ENCODE data around the gene ADAM23. TPM values are rescaled to one million over a fixed set of nuclear protein-coding genes. Genes with fewer than 3 reads are reported as not detected.

ADAM23 gene
- total RNA-seq, 6 experiments from 2014 or later, result 0.47 to 2.6 (median 1.2) TPM

DNA sequence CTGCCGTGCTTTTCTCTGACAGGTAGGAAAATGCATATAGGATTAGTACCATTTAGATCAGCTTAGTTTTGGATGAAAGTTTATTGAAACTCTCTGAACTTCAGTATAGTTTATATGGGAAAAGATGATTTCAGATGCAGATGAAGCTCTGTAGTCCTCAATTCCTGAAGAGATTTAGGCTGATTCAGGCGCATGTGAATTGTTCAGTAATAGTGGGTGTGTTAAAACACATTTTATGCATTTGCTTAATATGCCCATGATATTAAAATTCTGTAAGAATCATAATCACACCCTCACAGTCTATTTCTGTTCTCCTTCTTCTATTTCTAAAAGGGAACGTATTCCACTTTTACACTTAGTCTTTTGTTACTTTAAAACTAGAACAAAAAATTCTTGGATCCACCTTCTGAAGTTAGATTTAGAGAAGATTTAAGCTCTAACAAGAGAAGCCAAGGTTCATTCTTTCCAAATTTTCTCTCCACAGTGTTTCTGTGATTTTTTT, 154.4 kb downstream of the ADAM23 start:
- no peak for TF ChIP-seq CTCF (IDR thresholded peaks at IDR 0.05)
- no peak for DNase-seq
- Mint-ChIP-seq H3K27ac (no peak overlapping the region), H3K36me3 (ENCODE audit: low read depth) (no peaks in the 10 kb centered on the region; the same call in 1 of the 2 replicates), H3K4me1 (ENCODE audit: low read depth) (no peaks in the 10 kb centered on the region), H3K4me3 (no peak overlapping the region), H3K27me3 (ENCODE audit: insufficient read depth) (no peaks in the 10 kb centered on the region), H3K9me3 (peaks cover 12% of the 10 kb centered on the region)

DNA sequence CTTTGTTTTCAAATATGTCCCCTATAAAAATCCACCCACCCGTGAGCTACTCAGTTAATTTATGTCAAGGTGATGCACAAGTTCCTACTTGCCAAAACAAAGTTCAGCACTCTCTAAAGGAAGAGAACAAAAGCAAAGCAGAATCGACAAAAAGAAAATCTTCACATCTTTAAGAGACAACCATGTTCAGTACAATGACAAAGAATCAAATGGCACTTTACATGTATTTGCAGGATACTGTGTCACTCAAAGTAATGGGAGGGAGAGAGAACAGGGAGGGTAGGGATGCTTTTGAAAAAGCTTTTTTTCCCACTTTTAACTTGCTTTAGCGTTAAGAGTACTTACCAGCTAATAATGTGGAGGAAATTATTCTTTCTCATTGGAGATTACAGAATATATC, 159.9 kb downstream of the ADAM23 start:
- no peak for DNase-seq
- Mint-ChIP-seq H3K9me3 (peaks cover 9% of the 10 kb centered on the region), H3K36me3 (ENCODE audit: low read depth) (no peaks in the 10 kb centered on the region), H3K27me3 (ENCODE audit: insufficient read depth) (no peaks in the 10 kb centered on the region), H3K4me3 (no peak overlapping the region), H3K4me1 (ENCODE audit: low read depth) (no peaks in the 10 kb centered on the region), H3K27ac (no peak overlapping the region)
- TF ChIP-seq CTCF (IDR thresholded peaks at IDR 0.05), result no peak

GRCh38 chr2:206610451-206610850, 167.1 kb downstream of the ADAM23 start:
- H3K27ac Mint-ChIP-seq, result no peak overlapping the region
- peaks cover 8% of the 10 kb centered on the region; the same call in 1 of the 2 replicates for H3K9me3 Mint-ChIP-seq
- DNase-seq, result no peak
- H3K4me1 Mint-ChIP-seq (ENCODE audit: low read depth), result peaks cover 5% of the 10 kb centered on the region; the same call in 1 of the 2 replicates
- no peaks in the 10 kb centered on the region for H3K36me3 Mint-ChIP-seq (ENCODE audit: low read depth)
- no peaks in the 10 kb centered on the region for H3K27me3 Mint-ChIP-seq (ENCODE audit: insufficient read depth)
- TF ChIP-seq CTCF (IDR thresholded peaks at IDR 0.05), result no peak
- no peak overlapping the region for H3K4me3 Mint-ChIP-seq

GRCh38 chr2:206611191-206611590, 167.9 kb downstream of the ADAM23 start:
- H3K4me1 Mint-ChIP-seq (ENCODE audit: low read depth), result peaks cover 6% of the 10 kb centered on the region; the same call in 1 of the 2 replicates
- peaks cover 9% of the 10 kb centered on the region; the same call in 1 of the 2 replicates for H3K9me3 Mint-ChIP-seq
- H3K27me3 Mint-ChIP-seq (ENCODE audit: insufficient read depth), result no peaks in the 10 kb centered on the region
- no peaks in the 10 kb centered on the region for H3K36me3 Mint-ChIP-seq (ENCODE audit: low read depth)
- DNase-seq, result no peak
- no peak overlapping the region for H3K27ac Mint-ChIP-seq
- H3K4me3 Mint-ChIP-seq, result no peak overlapping the region
- no peak for TF ChIP-seq CTCF (IDR thresholded peaks at IDR 0.05)

GRCh38 chr2:206611736-206612135, 168.4 kb downstream of the ADAM23 start:
- no peak for TF ChIP-seq CTCF (IDR thresholded peaks at IDR 0.05)
- Mint-ChIP-seq H3K4me3 (no peak overlapping the region), H3K4me1 (ENCODE audit: low read depth) (peaks cover 6% of the 10 kb centered on the region; the same call in 1 of the 2 replicates), H3K9me3 (peaks cover 12% of the 10 kb centered on the region; the same call in 1 of the 2 replicates), H3K27me3 (ENCODE audit: insufficient read depth) (no peaks in the 10 kb centered on the region), H3K27ac (no peak overlapping the region), H3K36me3 (ENCODE audit: low read depth) (no peaks in the 10 kb centered on the region)
- no peak for DNase-seq

Data from HFFc6 (cell line).